HG03565 (cell line): ENCODE measurements around the gene GNB3.

Experiments used
- ATAC-seq: cut with Tn5 transposase; IDR thresholded peaks from one replicate; pipeline ENCODE4 v1.9.1; 2021; ENCODE audit warnings: mild to moderate bottlenecking, moderate library complexity; ENCODE audit not compliant: unreplicated experiment

GNB3 gene

GRCh38 chr12:6836851-6837250 is 3.9 kb upstream of the GNB3 start:
- ATAC-seq = no peak

- no peak for ATAC-seq
Observed at GRCh38 chr12:6837370-6838060, 3.2 kb upstream of the GNB3 start.

- ATAC-seq = no peak
Observed at GRCh38 chr12:6838854-6839253, 1.9 kb upstream of the GNB3 start.

- no peak for ATAC-seq
Observed at GRCh38 chr12:6839482-6840201, 1.1 kb upstream of the GNB3 start.

- ATAC-seq = no peak
Observed at GRCh38 chr12:6840330-6840729, 395 bp upstream of the GNB3 start.

- no peak for ATAC-seq
Observed at GRCh38 chr12:6842075-6842474, 1.4 kb downstream of the GNB3 start.

- no peak for ATAC-seq
Observed at GRCh38 chr12:6843118-6843902, 2.6 kb downstream of the GNB3 start.

- ATAC-seq = no peak
Observed at GRCh38 chr12:6845395-6845794, 4.7 kb downstream of the GNB3 start.

- no peak for ATAC-seq
Observed at GRCh38 chr12:6846316-6846869, 5.7 kb downstream of the GNB3 start.

GRCh38 chr12:6847676-6848075 is 7.0 kb downstream of the GNB3 start:
- ATAC-seq = no peak

- no peak for ATAC-seq
Observed at GRCh38 chr12:6849427-6849826, 8.7 kb downstream of the GNB3 start.

- no peak for ATAC-seq
Observed at GRCh38 chr12:6849976-6850560, 9.3 kb downstream of the GNB3 start.

- ATAC-seq = no peak
Observed at GRCh38 chr12:6850796-6851152, 10.0 kb downstream of the GNB3 start.

- ATAC-seq = peak; percentile 48
Observed at GRCh38 chr12:6851153-6851920, 10.6 kb downstream of the GNB3 start, which contains the start of gene CDCA3. TSS of gene CDCA3 (minus strand) at chr12:6851286. CDS start at chr12:6850952, 334 bp downstream.

- peak; percentile 73 for ATAC-seq
Observed at GRCh38 chr12:6851921-6852650, 11.4 kb downstream of the GNB3 start, which contains the start of gene USP5. TSS of gene USP5 (plus strand) at chr12:6852150. CDS start at chr12:6852180, 30 bp downstream.

- ATAC-seq = no peak
Observed at GRCh38 chr12:6852651-6853354, 12.1 kb downstream of the GNB3 start.

GRCh38 chr12:6853626-6854025 is 12.9 kb downstream of the GNB3 start:
- ATAC-seq = no peak

- no peak for ATAC-seq
Observed at GRCh38 chr12:6854036-6854435, 13.3 kb downstream of the GNB3 start.

- ATAC-seq = no peak
Observed at GRCh38 chr12:6855322-6855721, 14.6 kb downstream of the GNB3 start.
